Fibroblast of lung (primary cell): ENCODE data around the gene LGR4.

Experiments used
- EZH2 ChIP-seq: IDR thresholded peaks from 2 replicates; pipeline ENCODE4 v1.5.1; 2012; ENCODE audit warnings: low read length, control low read depth, mild to moderate bottlenecking; ENCODE audit errors: missing control alignments
- TF ChIP-seq, protein P1 (sequence below), 2 donors: IDR thresholded peaks in 1 of 2; conservative IDR thresholded peaks in 1 of 2; 1 replicate in 1 of 2; 2 replicates in 1 of 2; pipeline ENCODE4 v1.5.1; 2011 to 2012; ENCODE audit warnings: low read length in 2 of 2, control low read depth in 1 of 2, inconsistent platforms in 1 of 2, low read depth in 1 of 2, mild to moderate bottlenecking in 1 of 2

GRCh38 chr11:27509908-27510307 lies 37.3 kb upstream of the LGR4 start:
- no peak for TF ChIP-seq EZH2
- TF ChIP-seq, protein P1, sequence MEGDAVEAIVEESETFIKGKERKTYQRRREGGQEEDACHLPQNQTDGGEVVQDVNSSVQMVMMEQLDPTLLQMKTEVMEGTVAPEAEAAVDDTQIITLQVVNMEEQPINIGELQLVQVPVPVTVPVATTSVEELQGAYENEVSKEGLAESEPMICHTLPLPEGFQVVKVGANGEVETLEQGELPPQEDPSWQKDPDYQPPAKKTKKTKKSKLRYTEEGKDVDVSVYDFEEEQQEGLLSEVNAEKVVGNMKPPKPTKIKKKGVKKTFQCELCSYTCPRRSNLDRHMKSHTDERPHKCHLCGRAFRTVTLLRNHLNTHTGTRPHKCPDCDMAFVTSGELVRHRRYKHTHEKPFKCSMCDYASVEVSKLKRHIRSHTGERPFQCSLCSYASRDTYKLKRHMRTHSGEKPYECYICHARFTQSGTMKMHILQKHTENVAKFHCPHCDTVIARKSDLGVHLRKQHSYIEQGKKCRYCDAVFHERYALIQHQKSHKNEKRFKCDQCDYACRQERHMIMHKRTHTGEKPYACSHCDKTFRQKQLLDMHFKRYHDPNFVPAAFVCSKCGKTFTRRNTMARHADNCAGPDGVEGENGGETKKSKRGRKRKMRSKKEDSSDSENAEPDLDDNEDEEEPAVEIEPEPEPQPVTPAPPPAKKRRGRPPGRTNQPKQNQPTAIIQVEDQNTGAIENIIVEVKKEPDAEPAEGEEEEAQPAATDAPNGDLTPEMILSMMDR (conservative IDR thresholded peaks at IDR 0.05 in 1 of 2, IDR thresholded peaks at IDR 0.05 in 1 of 2; ENCODE audit: low read depth in 1 of 2, low read length in 2 of 2) = no peak
